Testis (tissue), 2 donors: Measurements from ENCODE around the gene CDKN3.

ENCODE experiments used
- CTCF ChIP-seq, 3 experiments: fragments of 450-650 bp in 2 of 3; fragments of 200-600 bp in 1 of 3; sonication (generic) in 1 of 3; IDR thresholded peaks; one replicate each; pipeline ENCODE4 v1.5.1; 2016 to 2019; ENCODE audit warnings: antibody characterized with exemption in 3 of 3, mild to moderate bottlenecking in 2 of 3, moderate library complexity in 1 of 3
- POLR2A ChIP-seq: fragments of 450-650 bp; IDR thresholded peaks from one replicate; pipeline ENCODE4 v1.6.1; 2017; ENCODE audit warnings: antibody characterized with exemption, mild to moderate bottlenecking, moderate library complexity

- no peak for TF ChIP-seq CTCF (IDR thresholded peaks at IDR 0.05)
- no peak for TF ChIP-seq POLR2A
These were observed 58.6 kb downstream of the CDKN3 start for GRCh38 chr14:54455363-54455762.
